HG02678 (cell line): ENCODE measurements around the gene CMA1.
"Not testable (repeated sequence)": the region's sequence is repeated elsewhere in the genome, so short reads cannot be mapped to it uniquely, and the experiment has no call there.

Experiments
- ATAC-seq: cut with Tn5 transposase; IDR thresholded peaks from one replicate; pipeline ENCODE4 v1.9.1; 2021; ENCODE audit warnings: mild to moderate bottlenecking, moderate library complexity; ENCODE audit not compliant: unreplicated experiment

The CMA1 gene, protein sequence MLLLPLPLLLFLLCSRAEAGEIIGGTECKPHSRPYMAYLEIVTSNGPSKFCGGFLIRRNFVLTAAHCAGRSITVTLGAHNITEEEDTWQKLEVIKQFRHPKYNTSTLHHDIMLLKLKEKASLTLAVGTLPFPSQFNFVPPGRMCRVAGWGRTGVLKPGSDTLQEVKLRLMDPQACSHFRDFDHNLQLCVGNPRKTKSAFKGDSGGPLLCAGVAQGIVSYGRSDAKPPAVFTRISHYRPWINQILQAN

DNA sequence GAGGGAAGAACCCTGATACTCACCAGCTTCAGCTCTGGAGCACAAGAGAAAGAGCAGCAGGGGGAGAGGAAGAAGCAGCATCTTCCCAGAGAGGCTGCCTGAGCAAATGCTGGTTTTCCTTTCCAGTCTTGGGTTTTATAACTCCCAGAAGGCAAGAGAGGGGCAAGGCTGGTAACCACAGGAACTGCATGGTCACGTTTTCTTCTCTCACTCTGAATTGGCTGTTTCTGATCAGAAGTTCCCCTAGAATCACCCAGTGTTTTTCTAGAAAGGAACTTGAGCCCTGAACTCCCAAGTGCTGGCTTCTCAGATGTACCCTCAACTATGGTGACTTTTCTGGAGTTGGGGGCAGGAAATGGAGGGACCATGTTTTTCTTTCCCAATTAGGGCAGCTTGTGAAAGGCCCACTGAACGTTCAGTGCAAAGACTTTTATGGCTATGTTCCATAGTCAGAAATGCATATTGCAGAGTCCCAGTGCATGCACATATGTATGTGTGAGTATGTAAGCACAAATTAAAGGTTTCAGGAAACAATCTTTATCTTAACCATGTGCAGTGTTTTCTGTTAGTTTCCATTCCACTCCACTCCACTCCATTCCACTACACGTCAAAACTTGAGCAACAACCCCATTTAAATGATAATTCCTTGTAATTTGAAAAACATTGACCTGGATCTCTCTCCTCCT is at the start of gene CMA1:
Gene CMA1, minus strand, starts transcription at position 111 of the 686 bp plus-strand sequence. Its CDS starts 30 bp downstream, at position 81.
- no peak for ATAC-seq

DNA sequence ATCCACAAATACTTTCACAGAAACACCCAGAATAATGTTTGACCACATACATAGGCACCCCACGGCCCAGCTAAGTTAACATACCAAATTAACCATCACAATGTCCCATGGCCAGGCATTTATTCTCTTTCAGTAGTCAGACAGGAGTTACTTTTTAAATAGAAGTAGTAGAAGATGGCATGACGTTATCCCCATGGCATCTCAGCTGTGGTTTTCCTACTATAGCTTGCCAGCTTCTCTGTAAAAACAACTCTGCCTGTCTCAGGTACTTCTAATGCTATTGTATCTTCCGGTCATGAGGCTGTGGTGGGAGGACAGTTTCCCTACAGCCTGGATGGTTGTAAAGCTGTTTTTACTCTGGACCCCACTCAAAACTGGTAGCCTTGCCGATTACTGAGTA is 48.7 kb upstream of the CMA1 start:
- ATAC-seq: no peak

DNA sequence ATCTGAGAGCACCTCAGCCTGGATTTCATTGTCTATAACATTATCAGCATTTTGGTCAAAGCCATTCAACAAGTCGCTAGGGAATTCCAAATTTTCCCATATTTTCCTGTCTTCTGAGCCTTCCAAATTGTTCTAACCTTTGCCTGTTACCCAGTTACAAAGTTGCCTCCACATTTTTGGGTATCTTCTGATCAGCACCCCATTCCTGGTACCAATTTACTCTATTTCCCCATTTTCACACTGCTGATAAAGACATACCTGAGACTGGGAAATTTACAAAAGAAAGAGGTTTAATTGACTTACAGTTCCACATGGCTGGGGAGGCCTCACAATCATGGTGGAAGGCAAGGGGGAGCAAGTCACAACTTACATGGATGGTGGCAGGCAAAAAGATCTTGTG is 41.0 kb upstream of the CMA1 start:
- ATAC-seq: not testable (repeated sequence)

DNA sequence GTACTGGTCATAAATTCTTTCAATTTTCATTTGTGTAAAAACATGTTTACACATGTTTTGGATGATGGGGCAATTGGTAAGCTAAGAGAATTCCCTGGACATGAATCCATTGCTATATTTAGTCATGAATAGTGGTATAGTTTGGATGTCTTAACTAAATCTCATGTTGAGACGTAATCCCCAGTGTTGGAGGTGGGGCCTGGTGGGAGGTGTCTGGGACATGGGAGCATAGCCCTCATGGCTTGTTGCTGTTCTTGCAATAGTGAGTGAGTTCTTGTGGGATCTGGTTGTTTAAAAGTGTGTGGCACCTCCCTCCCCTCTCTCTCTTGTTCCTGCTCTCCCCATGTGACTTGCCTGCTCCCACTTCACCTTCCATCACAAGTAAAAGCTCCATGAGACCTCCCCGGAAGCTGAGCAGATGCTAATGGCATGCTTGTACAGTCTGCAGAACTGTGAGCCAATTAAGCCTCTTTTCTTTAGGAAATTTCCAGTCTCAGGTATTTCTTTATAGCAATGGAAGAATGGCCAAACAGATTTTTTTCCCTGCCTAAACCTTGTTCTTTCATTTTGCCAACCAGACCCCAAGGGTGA is 34.4 kb upstream of the CMA1 start:
- no peak for ATAC-seq

DNA sequence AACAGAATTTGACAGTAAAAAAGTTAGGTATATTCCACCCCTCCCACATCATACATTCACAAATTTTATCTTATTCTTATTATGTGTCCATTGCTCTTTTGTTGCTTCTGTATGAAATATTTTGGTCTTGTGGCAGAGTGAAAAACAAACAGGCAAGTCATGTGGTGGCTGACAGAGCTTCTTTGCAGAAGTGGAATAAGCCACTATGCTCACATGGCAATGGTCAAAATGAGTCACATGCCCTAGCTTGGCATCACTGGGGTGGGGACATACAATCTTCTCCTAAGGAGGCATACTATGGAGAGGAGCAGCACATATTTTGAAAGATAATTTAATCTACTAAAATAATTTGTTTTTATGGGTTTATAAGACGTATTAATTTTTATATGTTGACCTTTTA is 27.7 kb upstream of the CMA1 start:
- no peak for ATAC-seq

DNA sequence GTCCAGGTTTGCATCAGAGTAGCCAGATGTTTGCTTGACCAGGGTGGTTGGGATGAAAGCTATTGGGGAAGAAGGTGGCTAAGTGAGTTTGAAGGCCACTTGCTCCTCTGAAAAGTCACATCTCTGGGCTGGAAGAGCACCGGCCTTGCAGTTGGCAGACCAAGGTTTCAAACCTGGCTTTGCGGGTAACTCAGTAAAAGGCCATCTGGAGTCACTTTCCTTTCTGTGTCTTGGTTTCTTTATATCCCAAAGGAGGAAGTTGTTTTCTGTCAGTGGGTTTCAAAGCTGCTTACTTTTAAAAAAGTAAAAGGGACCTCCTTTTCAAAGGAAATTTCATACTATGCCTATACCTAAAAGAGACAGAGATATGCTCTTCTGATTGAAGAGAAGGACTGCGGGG is 26.2 kb upstream of the CMA1 start:
- no peak for ATAC-seq

DNA sequence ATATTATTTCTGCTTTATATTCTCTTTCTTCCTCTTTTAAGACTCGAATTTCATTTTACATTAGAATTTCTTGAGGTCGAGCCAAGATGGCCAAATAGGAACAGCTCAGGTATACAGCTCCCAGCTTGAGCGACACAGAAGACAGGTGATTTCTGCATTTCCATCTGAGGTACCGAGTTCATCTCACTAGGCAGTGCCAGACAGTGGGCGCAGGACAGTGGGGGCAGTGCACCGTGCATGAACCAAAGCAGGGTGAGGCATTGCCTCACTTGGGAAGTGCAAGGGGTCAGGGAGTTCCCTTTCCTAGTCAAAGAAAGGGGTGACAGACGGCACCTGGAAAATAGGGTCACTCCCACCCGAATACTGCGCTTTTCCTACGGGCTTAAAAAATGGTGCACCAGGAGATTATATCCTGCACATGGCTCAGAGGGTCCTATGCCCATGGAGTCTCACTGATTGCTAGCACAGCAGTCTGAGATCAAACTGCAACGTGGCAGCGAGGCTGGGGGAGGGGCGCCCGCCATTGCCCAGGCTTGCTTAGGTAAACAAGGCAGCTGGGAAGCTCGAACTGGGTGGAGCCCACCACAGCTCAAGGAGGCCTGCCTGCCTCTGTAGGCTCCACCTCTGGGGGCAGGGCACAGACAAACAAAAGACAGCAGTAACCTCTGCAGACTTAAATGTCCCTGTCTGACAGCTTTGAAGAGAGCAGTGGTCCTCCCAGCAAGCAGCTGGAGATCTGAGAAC is 18.0 kb upstream of the CMA1 start:
- not testable (repeated sequence) for ATAC-seq

DNA sequence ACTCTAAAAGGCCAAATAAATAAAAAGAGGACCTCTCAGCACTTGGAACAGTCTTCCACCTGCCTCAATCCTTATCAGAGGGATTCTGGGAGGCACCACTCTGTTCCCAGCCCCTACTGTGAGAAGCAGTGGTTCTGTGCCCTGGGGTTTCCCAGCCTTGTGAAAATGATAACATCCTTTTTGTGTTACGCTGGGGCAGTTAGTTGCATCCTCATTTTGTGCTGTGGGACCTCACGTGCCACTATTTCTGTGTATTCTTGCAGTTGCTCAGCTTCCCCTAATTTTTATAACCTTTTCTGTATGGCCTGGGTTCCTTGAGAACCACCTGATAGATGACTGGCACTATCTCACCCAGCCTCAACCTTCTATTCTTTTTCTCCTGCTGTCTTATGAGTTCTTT is 10.8 kb upstream of the CMA1 start:
- no peak for ATAC-seq

DNA sequence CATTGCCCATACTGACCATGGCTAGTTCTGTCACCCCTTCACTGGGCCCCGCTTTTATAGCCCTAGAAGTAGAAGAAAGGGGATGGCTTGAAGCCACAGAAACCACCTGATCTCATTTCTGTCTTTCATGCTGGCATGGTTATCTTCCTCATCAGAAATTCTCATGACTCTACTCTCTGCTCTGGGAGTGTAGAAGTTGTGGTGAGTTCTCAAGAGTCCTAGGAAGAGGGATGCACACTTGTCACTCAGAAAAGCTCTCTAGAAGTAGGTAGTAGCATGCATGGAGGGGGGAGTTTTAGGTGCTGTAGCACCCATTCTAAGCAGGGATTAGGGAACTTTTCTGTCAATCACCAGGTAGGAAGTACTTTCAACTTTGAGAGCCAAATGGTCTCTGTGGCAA is 6.1 kb upstream of the CMA1 start:
- ATAC-seq: no peak

DNA sequence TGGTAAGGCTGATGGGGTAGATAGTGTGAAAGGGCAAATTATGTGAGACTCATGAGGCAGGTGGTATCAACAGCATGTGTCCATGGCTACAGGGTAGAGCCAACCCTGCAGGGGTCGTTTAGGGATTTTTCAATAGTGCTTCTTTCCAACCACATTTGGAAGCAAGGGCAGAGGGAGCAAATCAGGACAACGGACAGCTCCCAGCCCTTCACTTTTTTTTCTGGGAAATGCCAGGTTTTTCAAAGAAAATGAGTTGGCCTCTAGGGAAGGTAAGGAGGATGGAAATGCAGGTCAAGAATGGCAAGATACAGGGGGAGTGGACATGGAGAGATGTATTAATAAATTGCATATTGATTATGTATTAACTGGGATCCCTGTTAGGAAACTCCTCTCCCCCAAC is 4.9 kb upstream of the CMA1 start:
- no peak for ATAC-seq

DNA sequence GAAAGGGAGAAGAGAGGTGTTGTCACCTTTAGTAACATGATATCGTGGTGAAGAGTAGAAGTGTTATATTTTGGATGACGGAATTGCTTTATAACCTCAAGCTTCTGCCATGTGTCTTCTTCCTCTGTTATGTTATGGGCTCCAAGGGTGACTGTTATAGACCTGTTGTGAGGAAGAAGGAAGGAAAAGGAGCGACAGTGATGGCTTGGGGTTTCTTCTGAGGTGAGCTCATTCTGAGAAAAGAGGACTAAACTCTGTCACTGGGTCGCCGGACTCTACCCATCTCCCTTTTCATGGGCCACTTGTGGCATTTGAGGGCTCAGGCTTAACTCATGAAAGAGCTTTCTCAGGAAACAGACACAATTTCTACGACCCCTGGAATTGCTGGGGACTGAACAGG is 1.6 kb downstream of the CMA1 start:
- no peak for ATAC-seq

DNA sequence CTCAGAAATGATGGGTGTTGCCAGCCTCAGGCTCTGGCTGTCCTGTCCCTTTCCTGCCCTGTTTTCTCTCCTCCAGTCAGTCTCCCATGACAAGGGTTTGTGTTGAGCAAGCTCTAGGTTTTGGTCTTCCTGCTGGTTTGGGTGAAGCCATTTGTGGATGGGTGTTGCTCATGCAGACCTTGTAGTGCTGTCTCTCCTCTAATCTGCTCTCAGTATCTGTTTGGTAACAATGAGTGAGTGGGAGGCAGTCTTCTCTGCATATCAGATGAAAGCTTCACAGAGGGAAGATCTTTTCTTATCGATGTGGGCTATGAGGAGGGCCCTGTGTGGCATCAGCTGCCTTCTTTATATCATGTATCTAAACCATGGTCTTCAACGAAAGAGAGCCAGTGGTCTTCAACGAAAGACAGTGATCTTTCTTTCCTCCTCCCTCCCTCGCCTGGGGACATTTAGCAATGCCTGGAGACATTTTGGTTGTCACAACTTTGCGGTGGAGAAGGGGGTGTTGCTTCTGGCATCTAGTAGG is 3.6 kb downstream of the CMA1 start:
- no peak for ATAC-seq

DNA sequence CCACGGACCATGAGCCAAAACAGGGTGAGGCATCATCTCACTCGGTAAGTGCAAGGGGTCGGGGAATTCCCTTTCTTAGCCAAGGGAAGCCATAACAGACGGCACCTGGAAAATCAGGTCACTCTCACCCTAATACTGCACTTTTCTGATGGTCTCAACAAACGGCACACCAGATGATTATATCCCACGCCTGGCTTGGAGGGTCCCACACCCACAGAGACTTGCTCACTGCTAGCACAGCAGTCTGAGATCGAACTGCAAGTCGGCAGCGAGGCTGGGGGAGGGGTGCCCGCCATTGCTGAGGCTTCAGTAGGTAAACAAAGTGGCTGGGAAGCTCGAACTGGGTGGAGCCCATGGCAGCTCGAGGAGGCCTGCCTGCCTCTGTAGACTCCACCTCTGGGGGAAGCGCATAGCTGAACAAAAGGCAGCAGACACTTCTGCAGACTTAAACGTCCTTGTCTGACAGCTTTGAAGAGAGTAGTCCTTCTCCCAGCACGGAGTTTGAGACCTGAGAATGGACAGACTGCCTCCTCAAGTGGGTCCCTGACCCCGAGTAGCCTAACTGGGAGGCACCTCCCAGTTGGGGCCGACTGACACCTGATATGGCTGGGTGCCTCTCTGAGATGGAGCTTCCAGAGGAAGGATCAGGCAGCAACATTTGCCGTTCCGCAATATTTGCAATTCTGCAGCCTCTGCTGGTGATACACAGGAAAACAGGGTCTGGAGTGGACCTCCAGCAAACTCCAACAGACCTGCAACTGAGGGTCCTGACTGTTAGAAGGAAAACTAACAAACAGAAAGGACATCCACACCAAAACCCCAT is 16.3 kb downstream of the CMA1 start:
- ATAC-seq: not testable (repeated sequence)

DNA sequence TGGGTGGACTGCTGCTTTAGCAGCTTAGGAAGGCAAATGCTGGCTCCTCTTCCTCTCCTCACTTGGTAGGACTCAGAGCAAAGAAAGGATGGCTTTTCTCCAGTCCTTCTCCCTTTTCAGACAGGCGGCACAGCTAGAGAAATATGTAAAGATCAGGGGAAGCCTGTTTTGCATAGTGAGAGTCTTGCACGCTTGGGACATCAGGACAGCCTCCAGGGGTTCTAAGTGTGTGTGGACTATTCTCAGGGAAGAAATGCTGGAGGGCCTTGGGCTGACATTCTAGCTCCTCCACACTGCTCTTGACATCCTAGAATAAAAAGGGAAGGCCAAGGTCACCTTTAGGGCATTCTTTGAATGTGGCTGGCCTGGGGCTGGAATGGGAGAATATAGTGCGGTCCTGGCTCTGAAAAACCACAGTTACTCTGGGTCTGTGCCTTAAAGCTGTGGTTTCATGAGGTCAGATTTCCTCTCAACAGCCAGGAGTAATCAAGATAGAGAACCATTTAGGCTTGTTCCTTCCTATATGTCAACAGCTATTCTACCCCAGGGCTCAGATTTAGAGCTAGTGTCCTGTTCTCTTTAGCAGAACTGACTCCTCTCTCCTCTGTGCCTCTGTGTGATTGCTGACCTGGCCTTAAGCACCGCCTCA is 24.3 kb downstream of the CMA1 start:
- no peak for ATAC-seq

DNA sequence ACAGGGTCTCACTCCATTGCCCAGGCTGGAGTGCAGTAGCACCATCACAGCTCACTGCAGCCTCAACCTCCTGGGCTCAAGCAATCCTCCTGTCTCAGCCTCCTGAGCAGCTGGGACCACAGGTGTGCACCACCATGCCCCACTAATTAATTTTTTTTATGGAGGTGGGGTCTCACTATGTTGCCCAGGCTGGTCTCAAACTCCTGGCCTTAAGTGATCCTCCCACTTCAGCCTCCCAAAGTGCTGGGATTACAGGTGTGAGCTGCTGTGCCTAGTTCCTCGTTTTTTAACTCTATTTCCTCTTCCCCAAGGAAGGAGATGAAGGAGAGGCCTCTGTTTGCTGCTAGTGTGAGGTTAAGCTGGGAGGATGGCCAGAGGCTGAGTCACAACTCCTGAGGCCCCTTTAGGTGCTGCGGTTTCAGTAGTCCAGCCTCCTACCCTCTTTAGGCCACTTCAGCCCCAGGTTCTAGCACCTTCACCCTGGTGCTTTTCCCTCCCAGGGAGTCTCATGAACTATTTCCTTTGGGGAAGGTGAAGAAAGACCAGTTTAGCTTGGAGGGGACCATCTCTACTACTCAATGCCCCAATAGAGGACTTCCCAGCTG is 25.3 kb downstream of the CMA1 start:
- ATAC-seq: not testable (repeated sequence)

DNA sequence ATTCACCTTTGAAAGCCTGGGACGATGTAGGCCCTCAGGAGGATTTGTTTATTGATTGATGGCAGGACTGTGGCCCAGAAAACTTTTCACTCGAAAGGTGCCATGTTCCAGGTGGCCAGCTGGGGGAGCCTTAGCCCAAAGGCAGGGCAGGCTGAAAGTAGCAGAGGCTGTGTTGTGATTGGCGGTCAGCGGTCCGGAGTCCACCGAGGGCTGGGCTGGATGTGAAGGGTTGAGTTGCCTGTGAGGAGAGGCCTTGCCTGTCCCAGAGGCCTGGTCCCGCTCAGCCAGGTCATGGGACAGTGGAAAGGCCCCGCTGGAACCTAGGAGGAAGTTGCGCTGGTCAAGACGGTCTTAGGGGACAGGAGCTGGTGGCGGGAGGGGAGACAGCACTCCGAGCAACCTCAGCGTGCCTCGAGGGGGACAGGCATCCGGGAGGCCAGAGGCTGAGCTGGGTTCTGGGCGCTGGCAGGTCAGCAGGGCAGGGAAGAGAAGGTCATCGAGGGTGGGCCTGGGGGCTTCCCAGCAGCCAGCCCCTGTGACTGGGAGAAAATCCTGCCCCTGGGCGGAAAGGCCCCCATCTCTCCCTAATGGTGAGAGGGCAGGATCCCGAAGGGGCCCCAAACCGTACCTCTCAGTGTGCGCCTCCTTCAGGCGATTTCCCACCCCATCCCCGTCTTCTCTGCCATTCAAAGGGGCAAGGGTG is 26.3 kb downstream of the CMA1 start:
- peak; percentile 93 for ATAC-seq

DNA sequence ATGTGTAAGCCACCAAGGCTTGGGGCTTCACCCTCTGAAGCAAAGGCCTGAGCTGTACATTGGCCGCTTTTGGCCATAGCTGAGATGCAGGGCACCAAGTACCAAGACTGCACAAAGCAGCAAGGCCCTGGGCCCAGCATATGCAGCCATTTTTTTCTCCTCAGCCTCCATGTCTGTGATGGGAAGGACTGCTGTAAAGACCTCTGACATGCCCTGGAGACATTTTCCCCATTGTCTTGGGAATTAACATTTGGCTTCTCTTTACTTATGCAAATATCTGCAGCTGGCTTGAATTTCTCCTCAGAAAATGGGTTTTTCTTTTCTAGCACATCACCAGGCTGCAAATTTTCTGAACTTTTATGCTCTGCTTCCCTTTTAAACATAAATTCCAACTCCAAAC is 28.1 kb downstream of the CMA1 start:
- not testable (repeated sequence) for ATAC-seq

DNA sequence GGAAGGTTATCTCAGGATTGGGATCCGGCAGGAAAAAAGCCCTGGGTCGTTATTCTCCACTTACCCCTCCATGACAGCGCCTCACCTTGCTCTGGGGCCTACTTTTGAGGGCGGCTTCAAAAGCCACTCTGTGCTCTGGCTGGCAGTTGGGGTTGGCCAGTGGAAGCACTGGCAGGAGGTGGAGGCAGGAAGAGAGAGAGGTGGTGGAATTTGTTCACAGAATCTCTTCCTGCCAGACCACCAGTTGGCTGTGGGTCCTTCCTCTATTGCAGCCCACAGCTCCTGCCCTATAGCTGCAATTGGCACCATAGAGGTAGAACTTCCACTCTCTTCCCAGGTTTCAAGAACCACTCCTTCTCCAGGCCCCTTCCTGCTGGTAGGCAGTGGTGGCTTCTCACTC is 32.8 kb downstream of the CMA1 start:
- no peak for ATAC-seq

DNA sequence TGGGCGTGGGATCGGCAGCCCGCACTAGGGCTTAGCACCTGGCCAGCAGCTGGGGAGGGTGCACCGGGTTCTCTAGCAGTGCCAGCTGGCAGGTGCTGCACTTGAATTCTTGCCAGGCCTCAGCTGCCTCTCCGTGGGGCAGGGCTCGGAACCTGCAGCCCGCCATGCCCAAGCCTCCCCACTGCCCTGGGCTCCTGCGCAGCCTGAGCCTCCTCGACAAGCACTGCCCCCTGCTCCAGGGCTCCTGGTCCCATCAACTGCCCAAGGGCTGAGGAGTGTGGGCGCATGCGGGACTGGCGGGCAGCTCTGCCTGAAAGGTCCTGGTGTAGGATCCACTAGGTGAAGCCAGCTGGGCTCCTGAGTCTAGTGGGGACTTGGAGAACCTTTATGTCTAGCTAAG is 34.9 kb downstream of the CMA1 start:
- ATAC-seq: no peak
